GM12874 (cell line): Measurements from ENCODE around the gene NUDT16L1.

Experiments
- TF ChIP-seq, protein P1 (sequence below): IDR thresholded peaks from 2 replicates; pipeline ENCODE4 v1.5.1; 2011; ENCODE audit warnings: low read depth, mild to moderate bottlenecking, control low read depth, low read length, moderate library complexity; ENCODE audit not compliant: insufficient read depth

NUDT16L1 gene

GRCh38 chr16:4681471-4682083, 11.8 kb upstream of the NUDT16L1 start:
- TF ChIP-seq, protein P1, sequence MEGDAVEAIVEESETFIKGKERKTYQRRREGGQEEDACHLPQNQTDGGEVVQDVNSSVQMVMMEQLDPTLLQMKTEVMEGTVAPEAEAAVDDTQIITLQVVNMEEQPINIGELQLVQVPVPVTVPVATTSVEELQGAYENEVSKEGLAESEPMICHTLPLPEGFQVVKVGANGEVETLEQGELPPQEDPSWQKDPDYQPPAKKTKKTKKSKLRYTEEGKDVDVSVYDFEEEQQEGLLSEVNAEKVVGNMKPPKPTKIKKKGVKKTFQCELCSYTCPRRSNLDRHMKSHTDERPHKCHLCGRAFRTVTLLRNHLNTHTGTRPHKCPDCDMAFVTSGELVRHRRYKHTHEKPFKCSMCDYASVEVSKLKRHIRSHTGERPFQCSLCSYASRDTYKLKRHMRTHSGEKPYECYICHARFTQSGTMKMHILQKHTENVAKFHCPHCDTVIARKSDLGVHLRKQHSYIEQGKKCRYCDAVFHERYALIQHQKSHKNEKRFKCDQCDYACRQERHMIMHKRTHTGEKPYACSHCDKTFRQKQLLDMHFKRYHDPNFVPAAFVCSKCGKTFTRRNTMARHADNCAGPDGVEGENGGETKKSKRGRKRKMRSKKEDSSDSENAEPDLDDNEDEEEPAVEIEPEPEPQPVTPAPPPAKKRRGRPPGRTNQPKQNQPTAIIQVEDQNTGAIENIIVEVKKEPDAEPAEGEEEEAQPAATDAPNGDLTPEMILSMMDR, result no peak

- TF ChIP-seq, protein P1, result no peak
Measured at GRCh38 chr16:4682084-4682591, 11.2 kb upstream of the NUDT16L1 start.

GRCh38 chr16:4682616-4683254, 10.6 kb upstream of the NUDT16L1 start:
- TF ChIP-seq, protein P1, result peak; percentile 25; the same call in 1 of the 2 replicates

GRCh38 chr16:4683255-4684057, 9.9 kb upstream of the NUDT16L1 start:
- TF ChIP-seq, protein P1, result no peak

DNA sequence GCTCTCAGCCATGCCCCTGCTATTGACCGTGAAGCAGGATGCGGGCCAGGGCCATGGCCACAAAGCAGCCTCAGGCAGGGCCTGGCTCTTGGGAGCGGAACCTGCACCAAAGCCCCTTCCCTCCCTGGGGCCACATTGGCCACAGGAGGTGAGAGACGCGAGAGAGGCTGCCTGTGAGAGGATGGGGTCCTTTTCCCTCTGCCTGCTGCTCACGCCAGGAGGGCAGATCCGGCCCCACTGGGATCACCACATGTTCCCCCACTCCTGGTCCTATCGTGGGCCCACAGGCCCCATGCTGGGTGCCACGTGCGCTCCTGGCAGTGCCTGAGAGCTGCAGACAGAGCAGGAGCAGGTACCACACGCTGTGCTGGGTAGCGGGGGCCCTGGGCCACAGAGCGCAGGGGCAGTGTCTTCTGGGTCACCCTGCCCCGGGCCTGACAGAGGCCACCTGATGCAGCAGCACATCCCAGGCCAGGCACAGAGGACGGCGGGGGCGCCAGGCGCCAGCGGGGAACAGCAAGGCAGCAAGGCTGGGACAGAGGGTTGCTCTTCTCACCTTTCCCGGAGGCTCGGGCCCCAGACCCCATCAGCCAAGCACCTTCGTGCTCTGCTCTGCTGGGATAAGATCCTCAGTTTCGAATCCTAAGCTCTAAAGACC, 9.2 kb upstream of the NUDT16L1 start:
- TF ChIP-seq, protein P1, result no peak

DNA sequence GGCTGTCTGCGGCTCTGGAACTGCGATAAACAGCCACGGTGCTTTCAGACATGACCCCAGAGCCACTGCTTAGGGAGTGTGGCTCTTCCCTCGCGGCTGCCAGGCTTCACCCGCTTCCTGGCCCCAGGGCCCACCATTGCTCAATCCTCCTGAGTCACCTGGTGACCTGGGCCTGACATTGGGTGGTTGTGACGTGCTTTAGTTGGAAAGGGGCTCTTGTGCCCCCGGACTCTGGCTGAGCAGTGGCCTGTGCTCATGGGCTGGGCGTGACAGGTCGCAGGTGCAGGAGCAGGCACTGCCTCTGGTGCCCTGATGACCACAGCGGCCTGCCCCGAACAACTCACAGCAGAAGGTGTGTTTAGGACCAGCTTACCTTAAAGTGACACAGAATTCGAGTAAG, 8.6 kb upstream of the NUDT16L1 start:
- TF ChIP-seq, protein P1, result no peak

DNA sequence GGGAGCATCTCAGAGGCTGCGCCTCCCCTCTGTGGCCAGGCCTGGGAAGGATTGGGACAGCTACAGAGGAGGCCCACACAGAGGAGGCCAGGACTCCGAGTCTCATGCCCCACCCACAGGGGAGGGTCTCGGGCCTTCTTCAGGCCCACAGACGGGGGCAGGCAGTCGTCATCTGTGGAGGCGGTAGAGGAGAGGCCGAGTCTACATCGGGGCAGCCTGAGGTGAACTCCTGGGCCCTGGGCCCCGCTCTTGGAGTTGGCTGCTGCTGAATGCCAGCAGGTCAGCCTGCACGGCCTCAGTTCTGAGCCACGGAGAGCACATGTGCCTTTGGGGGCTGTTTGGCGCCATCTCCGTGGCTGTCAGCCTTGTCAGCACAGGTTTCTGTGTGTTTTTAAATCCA, 8.1 kb upstream of the NUDT16L1 start:
- TF ChIP-seq, protein P1, result no peak
